ENCODE measurements around the gene KIAA0753. TPM values are rescaled to one million over a fixed set of nuclear protein-coding genes. Genes with fewer than 3 reads are reported as not detected.

Gene KIAA0753
- total RNA-seq, 1 experiment from 2014 or later: 6.9 TPM

DNA sequence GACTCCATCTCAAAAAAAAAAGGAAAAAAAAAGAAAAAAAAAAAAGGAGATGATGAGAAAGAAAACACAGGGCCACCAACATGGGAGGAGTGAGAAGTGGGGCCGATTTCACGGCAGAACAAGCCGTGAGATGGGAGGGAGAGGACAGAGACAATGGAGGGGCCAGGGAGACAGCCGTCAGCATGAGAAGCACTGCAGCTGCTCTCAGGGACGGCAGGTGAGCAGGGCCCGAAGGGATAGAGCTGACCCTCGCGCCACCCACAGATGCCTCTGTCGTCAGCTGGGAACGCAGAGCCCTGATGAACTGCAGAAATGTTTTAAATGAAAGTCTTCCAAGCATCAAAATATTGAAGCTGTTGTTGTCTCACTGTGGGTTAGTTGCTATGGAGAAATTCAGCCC is 104.5 kb downstream of the KIAA0753 start:
- Histone ChIP-seq H3K9me2 (replicated peaks; ENCODE audit: low read length) (no peaks in the 10 kb centered on the region), H3K4me1 (ENCODE audit: insufficient read depth, low read length) (no peaks in the 10 kb centered on the region), H3K27ac (ENCODE audit: low read length) (no peak overlapping the region), H3K27me3 (ENCODE audit: low read length) (no peaks in the 10 kb centered on the region), H2AFZ (ENCODE audit: low read length) (no peak overlapping the region), H3K36me3 (ENCODE audit: low read depth, low read length) (no peaks in the 10 kb centered on the region), H3K9ac (ENCODE audit: low read length) (no peak overlapping the region), H3K4me2 (ENCODE audit: low read length) (no peak overlapping the region), H3K9me3 (ENCODE audit: low read length) (no peaks in the 10 kb centered on the region), H3K79me2 (ENCODE audit: low read length) (no peaks in the 10 kb centered on the region), H3F3A (ENCODE audit: low read length, unreplicated experiment) (no peaks in the 10 kb centered on the region), H4K20me1 (ENCODE audit: low read length) (no peaks in the 10 kb centered on the region), H3K4me3 (ENCODE audit: low read length) (no peak overlapping the region)
- no peak for DNase-seq
- intact Hi-C loops (cut with micrococcal nuclease): no loop called here
- CTCF ChIA-PET: no interaction called here
- no peak for TF ChIP-seq EZH2phosphoT487 (IDR thresholded peaks at IDR 0.05; ENCODE audit: borderline replicate concordance, low read length)
- no TSS peak for BruUV-seq (replicated peaks)
- POLR2A ChIA-PET (ENCODE audit: unreplicated experiment): no interaction called here
- no peak for ATAC-seq

DNA sequence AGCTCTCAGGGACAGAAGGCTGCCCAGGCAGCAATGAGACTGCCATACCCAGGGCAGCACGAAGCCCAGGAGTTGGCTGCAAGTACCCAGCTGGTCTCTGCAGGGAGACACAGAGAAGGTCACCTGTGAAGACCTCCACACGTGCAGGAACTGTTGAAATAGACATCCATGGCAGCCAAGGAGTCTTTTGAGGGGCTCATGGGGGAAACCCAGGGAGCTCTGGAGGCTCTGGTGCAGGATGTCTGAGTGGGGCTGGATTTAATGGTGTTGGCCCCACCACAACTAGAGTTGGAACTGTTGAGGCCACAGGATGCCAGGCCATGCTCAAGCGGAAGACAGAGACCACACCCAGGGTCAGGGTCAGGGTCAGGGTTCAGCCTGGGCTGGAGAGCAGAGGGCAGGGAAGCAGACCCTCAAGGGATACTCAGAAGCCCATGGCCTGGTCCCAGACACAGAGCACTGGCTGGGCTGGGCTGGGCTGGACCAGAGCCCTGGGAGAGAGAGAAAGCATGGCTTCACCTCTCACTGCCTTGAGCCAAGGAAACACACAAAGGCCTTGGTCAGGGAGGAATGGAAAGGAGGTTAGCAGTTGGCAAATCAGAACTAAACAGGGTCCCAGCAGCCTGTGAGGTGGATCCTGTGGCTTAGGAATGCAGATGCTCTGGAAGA is 105.5 kb downstream of the KIAA0753 start:
- H3K27ac ChIP-seq (ENCODE audit: low read length): no peak overlapping the region
- H3K79me2 ChIP-seq (ENCODE audit: low read length): no peaks in the 10 kb centered on the region
- ChIA-PET POLR2A (ENCODE audit: unreplicated experiment) (no interaction called here), CTCF (no interaction called here)
- DNase-seq (no peak), ATAC-seq (no peak)
- no peaks in the 10 kb centered on the region for H3K27me3 ChIP-seq (ENCODE audit: low read length)
- H3K4me3 ChIP-seq (ENCODE audit: low read length): no peak overlapping the region
- H3K9me3 ChIP-seq (ENCODE audit: low read length): no peaks in the 10 kb centered on the region
- no peak overlapping the region for H3K4me2 ChIP-seq (ENCODE audit: low read length)
- H3K36me3 ChIP-seq (ENCODE audit: low read depth, low read length): no peaks in the 10 kb centered on the region
- H2AFZ ChIP-seq (ENCODE audit: low read length): no peak overlapping the region
- intact Hi-C loops (cut with micrococcal nuclease): no loop called here
- no peak for TF ChIP-seq EZH2phosphoT487 (IDR thresholded peaks at IDR 0.05; ENCODE audit: borderline replicate concordance, low read length)
- TF ChIP-seq EZH2 (IDR thresholded peaks at IDR 0.05; ENCODE audit: low read length, unreplicated experiment): no peak
- TF ChIP-seq, protein P1, sequence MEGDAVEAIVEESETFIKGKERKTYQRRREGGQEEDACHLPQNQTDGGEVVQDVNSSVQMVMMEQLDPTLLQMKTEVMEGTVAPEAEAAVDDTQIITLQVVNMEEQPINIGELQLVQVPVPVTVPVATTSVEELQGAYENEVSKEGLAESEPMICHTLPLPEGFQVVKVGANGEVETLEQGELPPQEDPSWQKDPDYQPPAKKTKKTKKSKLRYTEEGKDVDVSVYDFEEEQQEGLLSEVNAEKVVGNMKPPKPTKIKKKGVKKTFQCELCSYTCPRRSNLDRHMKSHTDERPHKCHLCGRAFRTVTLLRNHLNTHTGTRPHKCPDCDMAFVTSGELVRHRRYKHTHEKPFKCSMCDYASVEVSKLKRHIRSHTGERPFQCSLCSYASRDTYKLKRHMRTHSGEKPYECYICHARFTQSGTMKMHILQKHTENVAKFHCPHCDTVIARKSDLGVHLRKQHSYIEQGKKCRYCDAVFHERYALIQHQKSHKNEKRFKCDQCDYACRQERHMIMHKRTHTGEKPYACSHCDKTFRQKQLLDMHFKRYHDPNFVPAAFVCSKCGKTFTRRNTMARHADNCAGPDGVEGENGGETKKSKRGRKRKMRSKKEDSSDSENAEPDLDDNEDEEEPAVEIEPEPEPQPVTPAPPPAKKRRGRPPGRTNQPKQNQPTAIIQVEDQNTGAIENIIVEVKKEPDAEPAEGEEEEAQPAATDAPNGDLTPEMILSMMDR (conservative IDR thresholded peaks at IDR 0.05; ENCODE audit: low read depth, low read length): no peak
- no peaks in the 10 kb centered on the region for H3K4me1 ChIP-seq (ENCODE audit: insufficient read depth, low read length)
- no peaks in the 10 kb centered on the region for H3F3A ChIP-seq (ENCODE audit: low read length, unreplicated experiment)
- no peaks in the 10 kb centered on the region for H4K20me1 ChIP-seq (ENCODE audit: low read length)
- BruUV-seq (replicated peaks): no TSS peak
- no peak overlapping the region for H3K9ac ChIP-seq (ENCODE audit: low read length)
- no peaks in the 10 kb centered on the region for H3K9me2 ChIP-seq (replicated peaks; ENCODE audit: low read length)

DNA sequence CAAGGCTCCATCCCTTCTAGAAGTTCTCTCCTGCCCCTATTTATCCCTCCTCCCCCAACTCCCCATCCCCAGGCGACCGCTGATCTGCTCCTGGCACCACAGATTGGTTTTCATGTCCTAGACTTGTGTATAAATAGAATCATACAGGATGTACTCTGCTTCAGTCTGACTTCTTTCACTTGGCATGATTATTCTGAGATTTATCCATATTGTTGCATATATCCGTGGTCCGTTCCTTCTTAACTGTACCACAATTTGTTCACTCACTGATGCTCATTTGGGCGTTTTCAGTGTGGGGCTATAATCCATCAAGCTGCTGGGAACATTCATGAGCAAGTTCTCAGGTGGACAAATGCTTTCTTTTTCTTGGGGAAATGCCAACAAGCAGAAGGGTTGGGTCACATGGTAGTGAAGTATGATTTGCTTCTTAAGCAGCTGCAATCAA is 108.0 kb downstream of the KIAA0753 start:
- Histone ChIP-seq H3K27me3 (ENCODE audit: low read length) (no peaks in the 10 kb centered on the region), H3K27ac (ENCODE audit: low read length) (no peak overlapping the region), H3K36me3 (ENCODE audit: low read depth, low read length) (no peaks in the 10 kb centered on the region), H3K9me3 (ENCODE audit: low read length) (no peaks in the 10 kb centered on the region), H3F3A (ENCODE audit: low read length, unreplicated experiment) (no peaks in the 10 kb centered on the region), H3K79me2 (ENCODE audit: low read length) (no peaks in the 10 kb centered on the region), H3K9me2 (replicated peaks; ENCODE audit: low read length) (no peaks in the 10 kb centered on the region), H3K4me1 (ENCODE audit: insufficient read depth, low read length) (no peaks in the 10 kb centered on the region), H3K4me3 (ENCODE audit: low read length) (no peak overlapping the region), H3K9ac (ENCODE audit: low read length) (no peak overlapping the region), H2AFZ (ENCODE audit: low read length) (no peak overlapping the region), H4K20me1 (ENCODE audit: low read length) (no peaks in the 10 kb centered on the region), H3K4me2 (ENCODE audit: low read length) (no peak overlapping the region)
- DNase-seq (no peak), ATAC-seq (no peak)
- ChIA-PET POLR2A (ENCODE audit: unreplicated experiment) (no interaction called here), CTCF (no interaction called here)
- intact Hi-C loops (cut with micrococcal nuclease): no loop called here
- no TSS peak for BruUV-seq (replicated peaks)
- TF ChIP-seq EZH2 (IDR thresholded peaks at IDR 0.05; ENCODE audit: low read length, unreplicated experiment) (no peak), EZH2phosphoT487 (IDR thresholded peaks at IDR 0.05; ENCODE audit: borderline replicate concordance, low read length) (no peak)
- TF ChIP-seq, protein P1 (conservative IDR thresholded peaks at IDR 0.05; ENCODE audit: low read depth, low read length): no peak
